Ovary (tissue), 9 donors: ENCODE results near the gene OCEL1. TPM values are rescaled to one million over a fixed set of nuclear protein-coding genes. Genes with fewer than 3 reads are reported as not detected.

Source experiments
- DNase-seq, 5 donors: peaks; one replicate each; pipeline ENCODE4 v3.0.0-alpha.2; 2019 to 2020
- H3K27ac ChIP-seq, 2 donors: fragments of 200-600 bp; one replicate each; pipeline versions ENCODE4 v1.5.1 to v1.8.0; 2019 to 2022
- H3K27me3 ChIP-seq: fragments of 200-600 bp; one replicate; pipeline ENCODE4 v1.8.0; 2022
- H3K36me3 ChIP-seq: fragments of 200-600 bp; sonication (generic); one replicate; pipeline ENCODE4 v1.5.1; 2019
- H3K4me1 ChIP-seq: one replicate; pipeline ENCODE4 v1.8.1; 2013; ENCODE audit warnings: mild to moderate bottlenecking, moderate library complexity; ENCODE audit not compliant: insufficient read depth
- H3K4me3 ChIP-seq: fragments of 200-600 bp; sonication (generic); one replicate; pipeline ENCODE4 v1.5.1; 2017
- H3K9me3 ChIP-seq, 2 donors: fragments of 200-600 bp in 1 of 2; sonication (generic) in 1 of 2; one replicate each; pipeline versions ENCODE4 v1.5.1 to v1.8.1; 2013 to 2019; ENCODE audit warnings: mild to moderate bottlenecking in 1 of 2, moderate library complexity in 1 of 2
- EP300 ChIP-seq: sonication (generic); formaldehyde crosslinking; IDR thresholded peaks from one replicate; pipeline ENCODE4 v1.6.1; 2017; ENCODE audit warnings: antibody characterized with exemption
- POLR2A ChIP-seq: fragments of 450-650 bp; IDR thresholded peaks from one replicate; pipeline ENCODE4 v1.6.1; 2017; ENCODE audit warnings: antibody characterized with exemption, mild to moderate bottlenecking, moderate library complexity
- WGBS, 3 donors: extraction: QIAGEN DNeasy Blood & Tissue Kit in 1 of 3; methylation state at CpG; one replicate each; pipeline versions ENCODE4 v1.1.5 to v1.1.7; 2013 to 2017; 5-methylcytosine and 5-hydroxymethylcytosine counted together
- intact Hi-C, 4 donors: fragments of 100-400 bp; cut with DNase I; formaldehyde crosslinking; loops; one replicate each; pipeline versions ENCODE4 v1.11.0 to v1.15.1; 2022 to 2023
- polyA plus RNA-seq, 2 donors: library from polyadenylated mRNA; stranded (reverse); fragments of 200-250 nt in 1 of 2; fragments of 350-450 nt in 1 of 2; fragmentation: Illumina TruSeq in 1 of 2; extraction: RNeasy Lipid Tissue Mini Kit (QIAGEN cat#74804) in 1 of 2; gene quantifications; one replicate each; pipeline ENCODE4 v1.2.3, GENCODE V29; 2013 to 2014
- total RNA-seq, 7 donors: library from RNA; depleted of rRNA in 2 of 7; stranded (reverse); fragments of >200 nt in 2 of 7; fragmentation: NEBNext Ultra II Directional in 3 of 7; extraction: Animal tissue kit (Norgen Biotek cat#: 25700) in 3 of 7; gene quantifications; one replicate each; pipeline versions ENCODE4 v1.1.0 to v1.2.4, GENCODE V29; 2016 to 2023
- TF ChIP-seq, protein P1 (sequence below), 3 donors: fragments of 450-650 bp in 2 of 3; fragments of 200-600 bp in 1 of 3; IDR thresholded peaks; one replicate each; pipeline versions ENCODE4 v1.5.1 to v1.8.0; 2016 to 2022; ENCODE audit warnings: antibody characterized with exemption in 3 of 3, mild to moderate bottlenecking in 1 of 3
- donor health status: DM: no; HTN: no; CAD: no; lungs with moderate emphysema.
- donor health status: DM: no; HTN: no; CAD: no.
- donor health status: Bipolar disorder and iron deficiency.
- donor health status: DM: yes; HTN: yes; CAD: no.
- donor health status: DM: no; HTN: no; CAD: no.
- donor health status: DM: yes; HTN: yes; CAD: no.

The OCEL1 gene
- total and polyA plus RNA-seq, 9 donors: 6.4 to 39.8 (median 18.6) TPM

DNA sequence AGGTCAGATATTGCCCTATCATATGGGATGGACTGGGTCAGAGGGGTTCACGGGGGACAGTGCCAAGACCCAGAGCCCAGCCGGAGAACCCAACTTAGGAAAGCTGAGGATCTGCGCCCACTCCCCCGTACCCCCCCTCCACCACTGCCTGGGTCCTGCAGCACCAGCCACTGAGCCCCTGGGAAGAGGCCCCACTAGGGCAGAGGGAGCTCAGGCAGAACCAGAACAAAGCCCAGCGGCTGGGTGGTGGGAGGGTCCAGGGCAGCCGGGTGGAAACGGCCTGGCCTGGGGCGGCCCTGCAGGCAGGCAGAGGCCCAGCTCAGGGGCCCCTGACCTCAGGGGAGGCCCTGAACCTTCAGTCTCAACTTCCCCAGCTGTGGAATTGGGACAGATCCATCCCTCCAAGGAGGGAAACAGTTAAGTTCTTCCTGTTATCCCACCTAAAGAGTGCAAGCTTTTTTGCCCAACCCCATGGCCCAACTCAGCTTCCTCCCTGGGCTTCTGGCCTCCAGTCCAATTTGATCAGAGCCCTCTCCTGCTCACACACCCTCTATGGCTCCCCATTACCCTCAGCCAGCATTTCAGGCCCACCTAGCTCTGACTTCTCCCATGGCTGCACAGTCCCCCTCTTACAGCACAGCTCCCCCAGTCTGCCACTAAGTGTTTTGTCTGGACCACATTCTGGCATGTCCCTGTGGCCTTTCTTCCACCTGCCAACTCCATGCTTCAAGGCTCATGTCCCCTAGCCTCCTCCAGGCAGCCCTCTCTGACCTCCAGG is 16.6 kb downstream of the OCEL1 start:
- intact Hi-C loops: no loop called here
- whole genome bisulfite sequencing, 3 donors: 44 to 68% (median 58%) methylated on average over 5 to 8 of the region's 8 CpGs
- Histone ChIP-seq H3K27ac (peak overlapping the region in 1 of 2 donors; percentile 15), H3K36me3 (no peaks in the 10 kb centered on the region), H3K4me3 (no peak overlapping the region), H3K9me3 (no peaks in the 10 kb centered on the region), H3K27me3 (no peaks in the 10 kb centered on the region), H3K4me1 (peaks cover 4% of the 10 kb centered on the region)
- TF ChIP-seq, protein P1, sequence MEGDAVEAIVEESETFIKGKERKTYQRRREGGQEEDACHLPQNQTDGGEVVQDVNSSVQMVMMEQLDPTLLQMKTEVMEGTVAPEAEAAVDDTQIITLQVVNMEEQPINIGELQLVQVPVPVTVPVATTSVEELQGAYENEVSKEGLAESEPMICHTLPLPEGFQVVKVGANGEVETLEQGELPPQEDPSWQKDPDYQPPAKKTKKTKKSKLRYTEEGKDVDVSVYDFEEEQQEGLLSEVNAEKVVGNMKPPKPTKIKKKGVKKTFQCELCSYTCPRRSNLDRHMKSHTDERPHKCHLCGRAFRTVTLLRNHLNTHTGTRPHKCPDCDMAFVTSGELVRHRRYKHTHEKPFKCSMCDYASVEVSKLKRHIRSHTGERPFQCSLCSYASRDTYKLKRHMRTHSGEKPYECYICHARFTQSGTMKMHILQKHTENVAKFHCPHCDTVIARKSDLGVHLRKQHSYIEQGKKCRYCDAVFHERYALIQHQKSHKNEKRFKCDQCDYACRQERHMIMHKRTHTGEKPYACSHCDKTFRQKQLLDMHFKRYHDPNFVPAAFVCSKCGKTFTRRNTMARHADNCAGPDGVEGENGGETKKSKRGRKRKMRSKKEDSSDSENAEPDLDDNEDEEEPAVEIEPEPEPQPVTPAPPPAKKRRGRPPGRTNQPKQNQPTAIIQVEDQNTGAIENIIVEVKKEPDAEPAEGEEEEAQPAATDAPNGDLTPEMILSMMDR (IDR thresholded peaks at IDR 0.05): no peak
- TF ChIP-seq POLR2A (no peak), EP300 (no peak)
- DNase-seq: no peak

DNA sequence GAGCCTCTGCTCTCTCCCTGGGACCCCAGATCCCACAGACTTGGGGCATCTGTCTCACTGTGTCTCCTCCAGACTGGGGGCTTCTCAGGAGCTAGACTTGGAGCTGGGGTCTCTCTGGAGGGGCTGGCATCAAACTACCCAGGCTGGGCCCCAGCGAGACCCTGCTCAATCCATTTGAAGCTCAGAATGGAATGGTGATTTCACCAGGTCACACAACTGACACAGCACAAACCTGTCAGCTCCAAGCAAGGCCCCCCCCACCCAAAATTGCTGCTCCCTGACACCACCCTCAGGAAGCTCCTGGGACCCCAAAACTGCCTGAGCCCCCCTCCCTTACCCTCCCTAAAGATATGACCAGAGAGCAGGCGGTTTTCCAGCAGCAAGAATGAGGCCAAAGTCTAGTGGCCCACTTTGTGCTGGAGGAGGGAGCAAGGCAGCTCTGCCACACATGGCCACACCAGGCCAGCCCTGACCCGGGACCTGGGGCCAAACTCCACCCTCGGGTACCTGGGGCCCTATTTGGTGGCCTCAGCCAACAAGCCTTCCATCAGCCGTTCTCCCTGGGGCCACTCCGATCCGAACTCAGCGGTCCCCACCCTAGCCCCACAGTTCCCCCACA is 17.3 kb downstream of the OCEL1 start:
- 30 to 40% (median 40%) methylated on average over 6 to 8 of the region's 8 CpGs for WGBS, 3 donors
- peaks cover 4% of the 10 kb centered on the region for H3K4me1 ChIP-seq
- peak overlapping the region in 1 of 2 donors; percentile 46 for H3K27ac ChIP-seq
- DNase-seq: no peak
- TF ChIP-seq EP300 (no peak), POLR2A (no peak)
- TF ChIP-seq, protein P1 (IDR thresholded peaks at IDR 0.05): no peak
- H3K27me3 ChIP-seq: no peaks in the 10 kb centered on the region
- peak overlapping the region; percentile 87 for H3K4me3 ChIP-seq
- H3K9me3 ChIP-seq: no peaks in the 10 kb centered on the region
- intact Hi-C loops: no loop called here
- H3K36me3 ChIP-seq: no peaks in the 10 kb centered on the region

DNA sequence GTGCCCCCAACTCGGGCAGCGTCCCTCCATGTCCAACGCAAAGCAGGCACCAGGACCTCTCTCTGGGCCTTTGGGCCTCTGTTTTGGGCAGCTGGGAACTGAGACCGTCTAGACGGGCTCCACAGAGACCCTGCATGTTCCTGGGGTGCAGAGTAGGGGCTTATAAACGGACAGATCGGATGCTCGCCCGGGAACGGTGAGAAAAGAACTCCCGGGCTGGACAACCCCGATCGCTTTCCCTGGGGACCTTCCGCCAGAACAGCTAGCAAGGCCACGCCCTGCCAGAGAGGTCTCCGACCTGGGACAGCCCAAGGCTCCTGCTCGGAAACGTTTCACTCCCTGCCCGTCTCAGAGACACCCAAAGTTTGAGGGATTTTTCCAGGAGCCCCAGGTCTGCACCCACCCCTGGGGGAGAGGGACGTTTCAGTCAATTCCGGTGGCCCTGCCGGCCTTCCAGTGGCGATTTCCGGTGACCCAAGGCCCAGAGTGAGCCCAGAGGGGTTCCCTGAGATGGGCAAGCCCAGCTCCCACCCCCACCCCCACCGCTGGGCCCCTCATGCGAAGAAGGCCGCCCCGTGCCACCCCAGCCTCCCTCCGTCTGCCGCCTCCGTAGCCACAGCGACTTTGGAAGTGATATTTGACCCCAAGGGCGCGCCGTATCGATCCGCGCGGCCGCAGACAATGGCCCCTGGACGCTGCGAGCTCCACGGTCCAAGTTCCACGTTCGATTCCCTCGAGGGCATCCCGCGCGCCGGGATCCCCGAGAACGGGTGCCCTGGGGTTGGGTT is 18.0 kb downstream of the OCEL1 start:
- no peaks in the 10 kb centered on the region for H3K9me3 ChIP-seq
- TF ChIP-seq, protein P1 (IDR thresholded peaks at IDR 0.05): no peak
- TF ChIP-seq EP300: no peak
- no peak for TF ChIP-seq POLR2A
- H3K4me3 ChIP-seq: peak overlapping the region; percentile 87
- intact Hi-C loops: no loop called here
- DNase-seq: peak; percentile 34 to 75 (median 59)
- H3K27ac ChIP-seq: peak overlapping the region; percentile 19 to 46
- H3K36me3 ChIP-seq: no peaks in the 10 kb centered on the region
- peaks cover 4% of the 10 kb centered on the region for H3K4me1 ChIP-seq
- WGBS, 3 donors: 1 to 14% (median 4%) methylated on average over 45 to 52 of the region's 52 CpGs
- no peaks in the 10 kb centered on the region for H3K27me3 ChIP-seq
